HG03135 (cell line): ENCODE results near the gene AKAP7.
"Not testable (repeated sequence)": the region's sequence is repeated elsewhere in the genome, so short reads cannot be mapped to it uniquely, and the experiment has no call there.

Experiments used
- ATAC-seq: cut with Tn5 transposase; IDR thresholded peaks from one replicate; pipeline ENCODE4 v1.9.1; 2021; ENCODE audit warnings: mild to moderate bottlenecking, moderate library complexity; ENCODE audit not compliant: unreplicated experiment

The AKAP7 gene

GRCh38 chr6:131135244-131136020, at the start of gene AKAP7:
Gene AKAP7, plus strand, starts transcription at chr6:131135467. Its CDS starts 297 bp downstream, at chr6:131135764.
- ATAC-seq, result peak; percentile 76

DNA sequence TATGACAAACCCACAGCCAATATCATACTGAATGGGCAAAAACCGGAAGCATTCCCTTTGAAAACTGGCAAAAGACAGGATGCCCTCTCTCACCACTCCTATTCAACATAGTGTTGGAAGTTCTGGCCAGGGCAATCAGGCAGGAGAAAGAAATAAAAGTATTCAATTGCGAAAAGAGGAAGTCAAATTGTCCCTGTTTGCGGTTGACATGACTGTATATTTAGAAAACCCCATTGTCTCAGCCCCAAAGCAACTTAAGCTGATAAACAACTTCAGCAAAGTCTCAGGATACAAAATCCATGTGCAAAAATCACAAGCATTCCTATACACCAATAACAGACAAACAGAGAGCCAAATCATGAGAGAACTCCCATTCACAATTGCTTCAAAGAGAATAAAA, 44.9 kb upstream of the AKAP7 start:
- ATAC-seq, result not testable (repeated sequence)

DNA sequence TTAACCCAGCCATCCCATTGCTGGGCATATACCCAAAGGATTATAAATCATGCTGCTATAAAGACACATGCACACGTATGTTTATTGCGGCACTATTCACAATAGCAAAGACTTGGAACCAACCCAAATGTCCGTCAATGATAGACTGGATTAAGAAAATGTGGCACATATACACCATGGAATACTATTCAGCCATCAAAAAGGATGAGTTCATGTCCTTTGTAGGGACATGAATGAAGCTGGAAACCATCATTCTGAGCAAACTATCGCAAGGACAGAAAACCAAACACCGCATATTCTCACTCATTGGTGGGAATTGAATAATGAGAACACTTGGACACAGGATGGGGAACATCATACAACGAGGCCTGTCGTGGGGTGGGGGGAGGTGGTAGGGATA, 43.3 kb upstream of the AKAP7 start:
- not testable (repeated sequence) for ATAC-seq

GRCh38 chr6:131093334-131093733, 41.9 kb upstream of the AKAP7 start:
- ATAC-seq, result no peak

GRCh38 chr6:131096786-131097185, 38.5 kb upstream of the AKAP7 start:
- ATAC-seq, result no peak

- ATAC-seq, result no peak
Measured at GRCh38 chr6:131101911-131102680, 33.2 kb upstream of the AKAP7 start.

DNA sequence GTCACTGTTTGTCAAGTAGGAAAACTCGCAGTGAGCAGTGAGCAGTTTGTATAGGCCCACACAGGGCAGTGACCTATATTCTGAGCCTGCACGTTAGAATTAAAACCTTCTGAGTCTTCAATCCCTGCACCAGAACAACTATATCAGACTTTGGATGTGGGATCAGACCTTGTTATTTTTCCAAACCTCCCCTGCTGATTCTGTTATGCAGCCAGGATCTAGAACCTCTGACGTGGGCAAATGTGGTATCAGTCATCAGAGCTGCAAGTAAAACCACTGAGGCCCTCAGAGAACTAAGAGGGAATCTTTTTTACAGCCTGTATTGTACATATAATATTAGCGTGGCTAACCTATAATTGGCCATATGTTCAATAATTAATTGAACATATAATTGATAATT, 32.0 kb upstream of the AKAP7 start:
- ATAC-seq, result no peak

- ATAC-seq, result no peak
Measured at GRCh38 chr6:131103901-131104300, 31.4 kb upstream of the AKAP7 start.

- ATAC-seq, result no peak
Measured at GRCh38 chr6:131107151-131107550, 28.1 kb upstream of the AKAP7 start.

DNA sequence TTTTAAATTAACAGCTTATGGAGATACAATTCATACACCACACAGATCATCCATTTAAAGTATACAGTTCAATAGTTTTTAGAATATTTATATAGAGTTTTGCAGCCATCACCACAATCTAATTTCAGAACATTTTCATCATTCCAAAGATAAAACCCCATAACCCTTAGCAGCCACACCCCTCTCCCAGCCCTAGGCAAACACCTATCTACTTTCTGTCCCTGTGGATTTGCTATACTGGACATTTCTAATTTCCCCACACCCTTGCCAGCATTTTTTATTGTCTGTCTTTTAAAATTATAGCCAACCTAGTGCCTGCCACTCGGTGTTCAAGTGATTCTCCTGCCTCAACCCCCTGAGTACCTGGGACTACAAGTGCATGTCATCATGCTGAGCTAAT, 23.0 kb upstream of the AKAP7 start:
- no peak for ATAC-seq

DNA sequence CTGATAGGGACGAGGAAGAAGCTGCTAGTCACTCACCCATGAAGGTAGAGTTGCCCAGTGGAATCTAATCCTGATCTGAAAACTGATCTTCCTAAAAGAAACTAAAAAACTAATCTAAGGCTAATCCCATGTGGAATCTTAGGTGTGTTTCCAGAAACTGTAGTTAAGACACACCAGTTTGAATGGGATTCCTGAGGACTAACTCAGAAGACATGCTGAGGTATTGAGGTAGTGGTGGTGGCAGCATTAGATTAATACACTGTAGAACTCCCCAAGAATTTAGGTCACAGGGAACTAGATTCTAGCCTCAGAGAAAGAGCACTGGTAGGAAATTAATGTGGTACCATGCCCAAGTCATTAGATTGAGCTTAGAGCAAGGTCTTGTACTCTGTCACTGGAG, 19.6 kb upstream of the AKAP7 start:
- ATAC-seq, result no peak

DNA sequence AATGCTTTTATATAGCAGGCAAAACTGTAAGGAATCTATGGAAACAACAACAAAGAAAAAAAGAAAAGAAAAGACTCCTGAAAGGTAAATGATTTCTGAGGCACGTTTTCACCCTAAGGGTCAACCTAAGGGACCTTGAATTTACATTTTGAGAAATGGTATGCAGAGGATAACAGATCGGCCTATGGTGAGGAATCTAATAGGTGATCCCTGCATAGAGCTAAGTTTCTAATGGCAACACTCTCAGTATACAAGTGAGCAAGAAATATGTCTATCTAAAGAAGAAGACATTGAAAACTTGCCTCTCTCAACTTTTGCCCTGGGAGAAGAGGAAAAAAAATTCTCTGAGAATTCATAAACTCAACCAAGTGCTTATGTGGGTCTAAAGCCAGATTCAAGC, 18.9 kb upstream of the AKAP7 start:
- no peak for ATAC-seq

GRCh38 chr6:131116755-131117360, 18.4 kb upstream of the AKAP7 start:
- ATAC-seq, result no peak

- no peak for ATAC-seq
Measured at GRCh38 chr6:131117878-131118277, 17.4 kb upstream of the AKAP7 start.

DNA sequence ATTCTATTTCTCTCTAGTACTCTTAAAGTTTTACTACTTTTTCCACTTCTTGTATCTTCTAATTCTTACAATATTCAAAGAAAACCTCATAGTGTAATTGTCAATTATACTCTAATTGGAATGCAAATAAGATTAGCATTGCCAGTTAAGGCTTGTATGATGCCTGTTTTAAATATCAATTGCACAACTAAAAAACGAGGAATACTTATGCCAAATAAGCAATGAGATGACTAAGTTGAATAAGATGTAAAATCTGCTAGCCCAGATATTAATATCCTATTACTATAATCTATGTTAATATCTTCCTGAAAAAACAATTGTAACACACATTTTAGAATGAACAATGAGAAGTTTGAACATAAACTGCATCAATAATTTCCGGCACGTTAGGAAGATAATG, 13.3 kb upstream of the AKAP7 start:
- ATAC-seq, result no peak

- no peak for ATAC-seq
Measured at GRCh38 chr6:131122516-131122915, 12.8 kb upstream of the AKAP7 start.

GRCh38 chr6:131124336-131125071, 10.8 kb upstream of the AKAP7 start:
- ATAC-seq, result no peak

DNA sequence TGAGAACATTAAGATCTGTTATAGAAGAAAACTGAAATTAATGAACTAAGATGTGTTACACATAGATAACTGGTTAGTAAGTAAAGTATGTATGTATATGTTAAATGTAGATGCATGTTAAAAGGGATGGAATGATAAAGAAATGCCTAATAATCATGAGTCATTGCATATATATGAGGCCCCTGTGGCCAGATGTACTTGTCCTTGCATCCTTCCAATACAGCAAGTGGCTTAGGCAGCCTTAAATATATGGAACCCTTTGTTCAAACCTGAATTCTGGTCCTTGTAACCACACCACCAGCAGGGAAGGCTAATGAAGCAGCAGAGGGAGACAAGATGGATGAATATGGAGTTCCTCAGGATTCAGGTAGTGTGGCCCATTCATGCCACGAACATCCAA, 9.8 kb upstream of the AKAP7 start:
- no peak for ATAC-seq

- no peak for ATAC-seq
Measured at GRCh38 chr6:131129689-131130553, 5.3 kb upstream of the AKAP7 start.

GRCh38 chr6:131130554-131130940, 4.7 kb upstream of the AKAP7 start:
- ATAC-seq, result no peak
